Measurements from ENCODE around the gene TMC4.

DNA sequence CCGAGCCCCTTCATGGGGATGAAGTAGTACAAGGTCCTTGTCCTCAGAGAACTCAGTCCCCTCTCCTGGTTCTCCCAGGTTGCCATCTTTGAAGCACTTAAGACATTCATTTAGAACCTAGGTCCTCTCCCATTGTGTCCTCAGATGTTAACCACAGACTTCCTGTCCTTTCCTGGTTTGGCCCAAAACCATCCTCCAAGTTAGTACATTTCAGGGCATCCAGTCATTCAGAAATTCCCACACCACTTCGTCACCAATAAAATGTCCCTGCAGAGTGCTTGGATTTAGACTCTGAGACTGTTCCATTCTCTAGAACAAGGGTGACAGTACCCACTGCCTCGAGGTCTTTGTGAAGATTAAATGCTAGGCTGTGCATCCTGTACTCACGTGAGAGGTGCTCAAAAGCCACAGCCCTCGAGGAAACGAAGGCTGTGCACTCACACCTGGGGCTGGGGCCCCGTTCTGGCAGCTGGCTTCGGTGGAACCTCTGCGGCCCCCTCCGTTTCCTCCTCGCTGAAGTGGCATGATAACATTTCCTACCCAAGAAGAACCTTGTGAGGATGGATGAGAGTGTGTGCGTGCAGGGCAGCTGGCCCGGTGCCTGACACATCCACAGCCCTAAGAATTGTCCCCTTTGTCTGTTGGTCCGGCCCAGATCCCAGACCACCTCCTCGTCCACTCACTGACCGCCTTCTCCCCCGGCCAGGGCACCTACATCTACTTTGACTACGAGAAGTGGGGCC is 18.2 kb downstream of the TMC4 start:
- TF ChIP-seq POLR2A (IDR thresholded peaks at IDR 0.05) (no peak), POLR2AphosphoS5 (IDR thresholded peaks at IDR 0.05) (no peak)

All from gastroesophageal sphincter (tissue), 2 donors.